Immature natural killer cell (primary cell): ENCODE measurements around the gene ADCYAP1R1. TPM values are rescaled to one million over a fixed set of nuclear protein-coding genes. Genes with fewer than 3 reads are reported as not detected.

Source experiments
- DNase-seq, 3 donors: peaks; one replicate each; pipeline ENCODE4 v3.0.0; 2022; ENCODE audit warnings: mixed read lengths in 1 of 3
- H3K27ac Mint-ChIP-seq, 6 donors: one replicate each; pipeline ENCODE4 v1.8.0; 2020; ENCODE audit warnings: mixed read lengths in 6 of 6, mild to moderate bottlenecking in 5 of 6, inconsistent platforms in 4 of 6, moderate library complexity in 3 of 6
- H3K27me3 Mint-ChIP-seq, 3 donors: one replicate each; pipeline ENCODE4 v1.8.0; 2020 to 2021; ENCODE audit warnings: low read depth in 3 of 3, mild to moderate bottlenecking in 3 of 3, mixed read lengths in 3 of 3, moderate library complexity in 3 of 3, inconsistent platforms in 1 of 3
- H3K36me3 Mint-ChIP-seq, 3 donors: one replicate each; pipeline ENCODE4 v1.8.0; 2020; ENCODE audit warnings: mixed read lengths in 3 of 3, inconsistent platforms in 2 of 3, mild to moderate bottlenecking in 2 of 3
- H3K4me1 Mint-ChIP-seq, 2 donors: one replicate each; pipeline ENCODE4 v1.8.0; 2020; ENCODE audit warnings: inconsistent platforms in 2 of 2, mild to moderate bottlenecking in 2 of 2, mixed read lengths in 2 of 2, moderate library complexity in 1 of 2
- H3K4me3 Mint-ChIP-seq, 5 donors: one replicate each; pipeline ENCODE4 v1.8.0; 2020; ENCODE audit warnings: mild to moderate bottlenecking in 5 of 5, mixed read lengths in 5 of 5, inconsistent platforms in 3 of 5, moderate library complexity in 3 of 5
- H3K9me3 Mint-ChIP-seq, 6 donors: one replicate each; pipeline ENCODE4 v1.8.0; 2020; ENCODE audit warnings: mild to moderate bottlenecking in 6 of 6, mixed read lengths in 6 of 6, inconsistent platforms in 4 of 6, moderate library complexity in 3 of 6
- polyA plus RNA-seq, 3 donors: library from polyadenylated mRNA; unstranded; fragments of 300-500 nt; fragmentation: Illumina TruSeq; gene quantifications; one replicate each; pipeline ENCODE4 v1.2.3, GENCODE V29; 2021

ADCYAP1R1 gene
- polyA plus RNA-seq, 3 donors from 2014 or later = not detected

- DNase-seq = no peak
- Mint-ChIP-seq H3K9me3 (no peaks in the 10 kb centered on the region), H3K27ac (no peak overlapping the region), H3K4me1 (no peaks in the 10 kb centered on the region), H3K36me3 (no peaks in the 10 kb centered on the region), H3K27me3 (peaks cover 2 to 6% (median 5%) of the 10 kb centered on the region in 3 donors), H3K4me3 (no peak overlapping the region)
Measured at GRCh38 chr7:31077484-31078362, 25.6 kb downstream of the ADCYAP1R1 start.

DNA sequence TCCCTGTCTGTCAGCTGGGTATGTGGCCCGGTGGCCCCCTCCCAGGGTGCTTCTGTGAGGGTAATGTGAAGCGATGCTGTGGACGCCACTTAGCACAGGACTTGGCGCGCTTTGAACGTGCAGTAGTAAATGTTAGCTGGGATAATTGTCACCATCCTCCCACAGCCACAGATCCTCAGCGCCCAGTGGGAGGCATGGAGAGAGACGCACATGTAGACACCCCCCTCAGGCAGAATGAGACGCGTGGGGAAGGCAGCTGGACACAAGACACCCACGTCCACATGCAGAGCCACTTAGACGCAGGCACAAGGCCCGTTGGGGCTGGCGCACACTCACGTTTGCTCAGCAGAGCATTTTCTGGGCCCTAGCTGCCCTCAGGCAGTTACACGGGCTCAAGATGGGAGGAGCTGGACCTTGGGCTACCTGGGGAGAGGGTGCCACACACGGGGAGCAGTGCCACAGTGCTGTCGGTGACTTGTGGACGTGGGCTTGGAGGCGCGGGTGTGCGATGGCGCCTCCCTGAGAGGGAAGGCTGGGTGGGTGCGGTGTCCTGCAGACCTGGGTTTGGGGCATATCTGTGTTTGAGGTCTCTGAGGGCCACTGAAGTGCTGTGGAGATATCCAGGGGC is 26.4 kb downstream of the ADCYAP1R1 start:
- Mint-ChIP-seq H3K4me1 (no peaks in the 10 kb centered on the region), H3K4me3 (no peak overlapping the region), H3K36me3 (no peaks in the 10 kb centered on the region), H3K27ac (no peak overlapping the region), H3K27me3 (peaks cover 4 to 5% (median 4%) of the 10 kb centered on the region in 3 donors), H3K9me3 (no peaks in the 10 kb centered on the region)
- DNase-seq = no peak

DNA sequence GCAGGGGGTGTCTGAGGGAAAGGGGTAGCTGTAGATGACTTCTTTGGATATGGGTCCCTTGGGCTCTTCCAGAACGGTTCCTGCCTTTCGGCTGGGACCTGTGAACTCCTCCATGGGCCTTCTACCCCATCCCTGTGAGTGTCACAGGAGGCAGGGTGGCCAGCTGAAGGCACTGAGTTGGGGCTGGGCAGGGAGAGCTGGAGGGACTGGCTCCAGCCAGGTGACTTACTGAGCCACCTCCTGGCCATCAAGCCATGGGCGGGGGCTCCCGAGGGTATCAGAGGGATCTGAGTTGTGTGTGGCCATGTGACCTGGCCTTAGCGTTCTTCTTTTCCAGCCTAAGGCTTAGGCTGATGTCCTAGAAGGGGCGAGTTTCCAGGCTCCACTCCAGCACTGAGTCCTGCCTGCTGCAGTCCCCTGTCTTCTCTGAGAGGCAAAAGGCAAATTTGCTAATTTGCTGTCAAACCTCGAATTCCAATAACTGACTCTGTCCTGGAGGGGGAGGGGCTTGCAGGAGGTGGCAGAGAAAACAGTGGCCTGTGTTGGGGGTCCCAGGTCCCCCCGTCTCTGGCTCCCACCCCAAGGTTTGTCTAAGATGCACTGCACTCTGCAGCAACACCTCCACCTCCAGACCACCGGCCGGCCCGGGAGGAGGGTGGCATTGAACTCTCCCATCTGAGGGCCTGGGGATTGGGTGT is 27.2 kb downstream of the ADCYAP1R1 start:
- DNase-seq = no peak
- Mint-ChIP-seq H3K36me3 (no peaks in the 10 kb centered on the region), H3K4me1 (no peaks in the 10 kb centered on the region), H3K4me3 (no peak overlapping the region), H3K9me3 (no peaks in the 10 kb centered on the region), H3K27ac (no peak overlapping the region), H3K27me3 (peaks cover 4 to 5% (median 4%) of the 10 kb centered on the region in 3 donors)

GRCh38 chr7:31079824-31080511 is 27.9 kb downstream of the ADCYAP1R1 start:
- H3K27ac Mint-ChIP-seq = no peak overlapping the region
- peaks cover 4 to 5% (median 4%) of the 10 kb centered on the region in 3 donors for H3K27me3 Mint-ChIP-seq
- no peak for DNase-seq
- H3K9me3 Mint-ChIP-seq = no peaks in the 10 kb centered on the region
- no peak overlapping the region for H3K4me3 Mint-ChIP-seq
- no peaks in the 10 kb centered on the region for H3K36me3 Mint-ChIP-seq
- H3K4me1 Mint-ChIP-seq = no peaks in the 10 kb centered on the region

- H3K36me3 Mint-ChIP-seq = no peaks in the 10 kb centered on the region
- no peak overlapping the region for H3K4me3 Mint-ChIP-seq
- H3K27ac Mint-ChIP-seq = no peak overlapping the region
- no peaks in the 10 kb centered on the region for H3K4me1 Mint-ChIP-seq
- H3K27me3 Mint-ChIP-seq = peaks cover 4 to 5% (median 4%) of the 10 kb centered on the region in 3 donors
- H3K9me3 Mint-ChIP-seq = no peaks in the 10 kb centered on the region
- DNase-seq = no peak
Measured at GRCh38 chr7:31080763-31081162, 28.7 kb downstream of the ADCYAP1R1 start.

DNA sequence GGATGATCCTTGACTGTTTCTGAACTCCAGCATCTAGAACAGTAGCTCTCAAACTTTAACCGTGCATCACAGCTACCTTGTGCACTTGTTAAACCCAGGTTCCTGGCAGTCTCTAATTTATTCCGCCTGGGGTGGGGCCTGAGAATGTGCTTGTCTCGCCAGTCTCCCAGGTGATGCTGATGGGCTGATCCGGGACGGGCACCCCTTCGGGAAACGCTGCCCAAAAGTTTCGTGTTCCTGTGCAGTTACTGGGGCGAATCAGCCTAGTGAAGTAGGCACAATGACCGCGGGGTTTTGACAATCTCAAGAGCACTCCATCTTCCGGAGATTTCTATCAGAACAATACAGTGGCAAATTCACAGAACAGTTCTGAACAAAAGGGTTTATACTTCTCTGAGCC is 29.9 kb downstream of the ADCYAP1R1 start:
- Mint-ChIP-seq H3K9me3 (no peaks in the 10 kb centered on the region), H3K36me3 (no peaks in the 10 kb centered on the region), H3K4me3 (no peak overlapping the region), H3K27me3 (peaks cover 4 to 5% (median 4%) of the 10 kb centered on the region in 3 donors), H3K4me1 (no peaks in the 10 kb centered on the region), H3K27ac (no peak overlapping the region)
- no peak for DNase-seq

GRCh38 chr7:31082447-31082846 is 30.3 kb downstream of the ADCYAP1R1 start:
- no peak overlapping the region for H3K4me3 Mint-ChIP-seq
- no peaks in the 10 kb centered on the region for H3K36me3 Mint-ChIP-seq
- no peaks in the 10 kb centered on the region for H3K9me3 Mint-ChIP-seq
- no peaks in the 10 kb centered on the region for H3K4me1 Mint-ChIP-seq
- no peak overlapping the region for H3K27ac Mint-ChIP-seq
- peaks cover 4 to 5% (median 4%) of the 10 kb centered on the region in 3 donors for H3K27me3 Mint-ChIP-seq
- DNase-seq = no peak

DNA sequence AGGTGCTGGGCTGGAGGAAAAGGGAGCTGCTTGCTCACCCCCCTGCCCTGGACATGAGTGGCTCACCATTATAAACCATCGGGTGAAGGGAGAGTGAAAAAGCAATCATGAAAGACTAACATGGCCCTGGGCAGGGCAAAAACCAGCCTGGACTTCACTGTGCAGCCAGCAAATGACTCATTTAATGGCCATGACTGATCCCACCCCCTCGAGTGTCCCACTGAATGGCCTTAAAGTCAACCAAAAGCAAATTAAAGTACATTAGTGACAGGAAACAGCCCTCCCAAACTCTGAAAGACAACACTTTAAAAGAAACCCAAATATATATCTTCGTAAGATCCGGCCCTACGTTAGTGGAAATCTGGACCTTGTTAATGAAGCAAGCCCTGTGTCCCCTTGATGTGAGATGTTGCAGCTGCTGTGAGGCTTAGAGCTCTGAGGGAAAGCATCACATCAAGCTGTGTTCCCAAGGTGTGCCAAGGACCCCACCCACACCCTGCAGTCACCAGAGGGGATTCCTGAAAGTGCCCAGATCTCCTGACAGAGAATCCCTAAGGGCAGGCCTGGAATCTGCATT is 31.2 kb downstream of the ADCYAP1R1 start:
- Mint-ChIP-seq H3K9me3 (no peaks in the 10 kb centered on the region), H3K36me3 (no peaks in the 10 kb centered on the region), H3K4me1 (no peaks in the 10 kb centered on the region), H3K27ac (no peak overlapping the region), H3K27me3 (peaks cover 4 to 5% (median 4%) of the 10 kb centered on the region in 3 donors), H3K4me3 (no peak overlapping the region)
- DNase-seq = no peak

GRCh38 chr7:31084226-31084625 is 32.1 kb downstream of the ADCYAP1R1 start:
- H3K27me3 Mint-ChIP-seq = peaks cover 4 to 9% (median 4%) of the 10 kb centered on the region in 3 donors
- no peaks in the 10 kb centered on the region for H3K36me3 Mint-ChIP-seq
- no peak for DNase-seq
- no peak overlapping the region for H3K27ac Mint-ChIP-seq
- no peaks in the 10 kb centered on the region for H3K9me3 Mint-ChIP-seq
- no peak overlapping the region for H3K4me3 Mint-ChIP-seq
- H3K4me1 Mint-ChIP-seq = no peaks in the 10 kb centered on the region

DNA sequence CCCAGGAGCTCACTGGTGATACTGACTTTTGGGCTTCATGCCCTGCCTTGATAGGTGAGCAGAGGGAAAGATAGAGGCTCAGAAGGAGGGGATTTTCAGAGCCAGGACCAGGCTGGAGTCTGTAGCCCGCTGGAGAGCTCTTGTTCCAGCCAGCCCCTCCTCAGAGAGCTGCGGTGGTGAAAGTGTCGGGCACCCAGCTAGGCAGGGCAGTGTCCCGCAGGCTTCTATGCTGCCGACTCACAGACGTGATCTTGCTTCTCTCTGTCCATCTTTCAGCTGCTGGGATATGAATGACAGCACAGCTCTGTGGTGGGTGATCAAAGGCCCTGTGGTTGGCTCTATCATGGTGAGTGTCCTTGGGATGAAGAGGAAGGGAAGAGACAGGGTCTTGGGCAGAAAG is 35.2 kb downstream of the ADCYAP1R1 start:
- Mint-ChIP-seq H3K4me1 (no peaks in the 10 kb centered on the region), H3K36me3 (no peaks in the 10 kb centered on the region), H3K27me3 (peaks cover 2 to 7% (median 7%) of the 10 kb centered on the region in 3 donors), H3K9me3 (no peaks in the 10 kb centered on the region), H3K27ac (no peak overlapping the region), H3K4me3 (no peak overlapping the region)
- DNase-seq = no peak

- no peak for DNase-seq
- peaks cover 2 to 7% (median 5%) of the 10 kb centered on the region in 3 donors for H3K27me3 Mint-ChIP-seq
- no peaks in the 10 kb centered on the region for H3K9me3 Mint-ChIP-seq
- no peak overlapping the region for H3K4me3 Mint-ChIP-seq
- H3K4me1 Mint-ChIP-seq = no peaks in the 10 kb centered on the region
- H3K27ac Mint-ChIP-seq = no peak overlapping the region
- H3K36me3 Mint-ChIP-seq = no peaks in the 10 kb centered on the region
Measured at GRCh38 chr7:31091924-31092434, 39.9 kb downstream of the ADCYAP1R1 start.

- Mint-ChIP-seq H3K27ac (no peak overlapping the region), H3K27me3 (peaks cover 2 to 7% (median 5%) of the 10 kb centered on the region in 3 donors), H3K36me3 (no peaks in the 10 kb centered on the region), H3K9me3 (no peaks in the 10 kb centered on the region), H3K4me1 (no peaks in the 10 kb centered on the region), H3K4me3 (no peak overlapping the region)
- no peak for DNase-seq
Measured at GRCh38 chr7:31092606-31093005, 40.5 kb downstream of the ADCYAP1R1 start.

GRCh38 chr7:31093282-31093681 is 41.2 kb downstream of the ADCYAP1R1 start:
- Mint-ChIP-seq H3K27me3 (peaks cover 2 to 7% (median 5%) of the 10 kb centered on the region in 3 donors), H3K4me1 (no peaks in the 10 kb centered on the region), H3K27ac (no peak overlapping the region), H3K4me3 (no peak overlapping the region), H3K9me3 (no peaks in the 10 kb centered on the region), H3K36me3 (no peaks in the 10 kb centered on the region)
- DNase-seq = no peak
